SHP77 (cell line): ENCODE data around the gene BACE1.

ENCODE experiments used
- DNase-seq, 2 experiments: peaks; one replicate each; lab custom pipeline; 2025; lab: John Stamatoyannopoulos, UW

Gene BACE1

DNA sequence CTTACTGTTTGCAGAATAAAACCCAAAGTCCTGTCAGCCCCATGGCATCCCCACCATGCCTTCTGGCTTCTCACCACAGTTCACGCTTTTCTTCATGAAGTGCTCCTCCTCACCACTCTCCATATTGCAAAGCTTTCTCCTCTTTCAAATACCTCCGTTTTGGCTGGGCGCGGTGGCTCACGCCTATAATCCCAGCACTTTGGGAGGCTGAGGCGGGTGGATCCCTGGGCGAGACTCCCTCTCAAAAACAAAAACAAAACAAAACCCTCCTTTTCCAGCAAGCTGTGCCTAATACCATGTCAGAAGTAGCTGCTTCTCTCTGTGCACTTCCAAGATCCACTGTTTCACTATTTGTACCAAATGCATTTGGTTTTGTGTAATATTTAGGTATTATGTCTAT lies 6.7 kb downstream of the BACE1 start:
- DNase-seq: no peak

GRCh38 chr11:117305145-117305544 lies 10.9 kb downstream of the BACE1 start:
- no peak for DNase-seq

GRCh38 chr11:117303646-117304315 lies 12.3 kb downstream of the BACE1 start:
- DNase-seq: no peak

DNA sequence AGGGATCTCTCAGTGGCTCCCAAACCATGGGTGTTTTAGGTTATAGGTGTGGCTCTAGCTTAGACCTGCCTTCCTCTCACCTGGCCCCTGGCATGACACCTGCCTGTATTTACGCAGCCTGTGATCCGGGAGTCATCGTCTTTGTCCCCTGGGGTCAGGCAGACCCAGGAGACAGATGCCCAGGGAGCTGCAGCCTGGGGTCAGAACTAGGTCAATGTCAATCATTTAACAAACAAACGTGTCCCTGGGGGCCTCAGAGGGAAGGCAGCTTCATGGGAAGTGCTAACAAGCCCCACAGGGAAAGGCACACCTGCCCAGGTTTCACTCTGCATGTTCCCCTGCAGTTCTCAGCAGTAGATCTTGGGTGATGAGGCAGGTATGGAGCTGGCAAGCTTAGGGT lies 13.0 kb downstream of the BACE1 start:
- no peak for DNase-seq

DNA sequence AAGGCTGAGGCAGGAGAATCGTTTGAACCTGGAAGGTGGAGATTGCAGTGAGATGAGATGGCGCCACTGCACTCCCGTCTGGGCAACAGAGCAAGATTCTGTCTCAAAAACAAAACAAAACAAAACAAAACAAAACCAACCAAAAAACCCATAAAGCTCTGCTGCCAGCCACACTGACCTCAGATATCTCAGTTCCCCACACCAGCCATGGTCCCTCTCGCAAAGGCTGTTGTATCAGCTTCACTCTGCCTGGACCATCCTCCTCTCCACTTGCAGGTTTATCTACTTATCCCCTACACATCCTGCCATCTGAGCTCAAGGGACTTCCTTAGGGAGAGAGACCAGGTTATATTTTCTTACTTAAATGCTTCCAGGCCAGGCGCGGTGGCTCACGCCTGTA lies 13.8 kb downstream of the BACE1 start:
- no peak for DNase-seq

GRCh38 chr11:117300773-117301172 lies 15.3 kb downstream of the BACE1 start:
- DNase-seq: no peak

DNA sequence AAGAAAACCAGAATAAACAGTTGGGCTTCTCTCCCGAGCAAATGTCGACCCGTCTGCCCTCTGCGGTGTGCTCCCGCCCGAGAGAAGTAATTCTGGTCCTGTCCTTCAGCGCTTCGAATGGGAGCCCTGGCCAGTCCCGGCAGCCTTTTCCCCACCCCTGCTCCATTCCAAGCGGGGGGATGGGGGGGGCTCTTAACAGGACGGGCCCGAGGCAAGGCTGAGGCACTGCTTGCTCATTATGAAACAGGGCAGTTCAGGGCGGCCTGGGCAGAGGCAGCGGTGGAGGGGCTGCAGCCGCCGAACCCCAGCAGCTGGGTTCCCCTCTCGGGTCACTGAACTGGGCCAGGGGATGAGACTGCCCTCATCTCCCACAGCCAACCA lies 15.8 kb downstream of the BACE1 start:
- no peak for DNase-seq

- no peak for DNase-seq
These were observed 16.4 kb downstream of the BACE1 start for GRCh38 chr11:117299351-117300282.

DNA sequence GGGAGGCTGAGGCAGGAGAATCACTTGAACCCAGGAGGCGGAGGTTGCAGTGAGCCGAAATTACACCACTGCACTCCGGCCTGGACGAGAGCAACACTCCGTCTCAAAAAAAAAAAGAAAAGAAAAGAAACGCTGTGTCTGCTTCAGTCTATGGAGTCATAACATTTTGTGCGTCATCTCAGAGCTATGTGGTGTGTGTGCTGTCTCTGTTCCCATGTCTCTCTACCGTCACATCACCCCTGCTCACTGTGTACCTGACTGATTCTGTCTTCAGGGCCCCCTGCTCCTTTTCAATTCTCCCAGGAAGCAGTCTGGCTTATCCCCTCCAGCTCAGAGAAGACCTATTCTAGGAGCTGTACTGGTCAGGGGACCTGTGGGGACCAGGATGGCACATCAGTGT lies 17.9 kb downstream of the BACE1 start:
- DNase-seq: no peak

DNA sequence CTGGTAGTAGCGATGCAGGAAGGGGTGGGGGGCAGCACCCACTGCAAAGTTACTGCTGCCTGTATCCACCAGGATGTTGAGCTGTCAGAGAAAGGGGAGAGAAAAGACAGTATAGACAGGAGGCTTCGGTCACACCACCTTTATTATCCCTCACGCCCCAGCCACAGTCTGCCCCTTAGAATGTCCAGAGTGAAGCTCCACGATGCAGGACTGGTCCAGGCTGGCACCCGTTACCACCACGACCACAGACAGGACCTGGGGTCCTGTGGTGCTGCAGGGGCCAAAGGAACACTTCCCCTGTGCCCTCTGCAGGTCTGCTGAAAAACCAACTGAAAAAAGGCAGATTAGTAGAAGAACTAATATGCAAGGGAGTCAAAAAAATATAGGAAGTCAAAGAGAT lies 19.2 kb downstream of the BACE1 start:
- no peak for DNase-seq

DNA sequence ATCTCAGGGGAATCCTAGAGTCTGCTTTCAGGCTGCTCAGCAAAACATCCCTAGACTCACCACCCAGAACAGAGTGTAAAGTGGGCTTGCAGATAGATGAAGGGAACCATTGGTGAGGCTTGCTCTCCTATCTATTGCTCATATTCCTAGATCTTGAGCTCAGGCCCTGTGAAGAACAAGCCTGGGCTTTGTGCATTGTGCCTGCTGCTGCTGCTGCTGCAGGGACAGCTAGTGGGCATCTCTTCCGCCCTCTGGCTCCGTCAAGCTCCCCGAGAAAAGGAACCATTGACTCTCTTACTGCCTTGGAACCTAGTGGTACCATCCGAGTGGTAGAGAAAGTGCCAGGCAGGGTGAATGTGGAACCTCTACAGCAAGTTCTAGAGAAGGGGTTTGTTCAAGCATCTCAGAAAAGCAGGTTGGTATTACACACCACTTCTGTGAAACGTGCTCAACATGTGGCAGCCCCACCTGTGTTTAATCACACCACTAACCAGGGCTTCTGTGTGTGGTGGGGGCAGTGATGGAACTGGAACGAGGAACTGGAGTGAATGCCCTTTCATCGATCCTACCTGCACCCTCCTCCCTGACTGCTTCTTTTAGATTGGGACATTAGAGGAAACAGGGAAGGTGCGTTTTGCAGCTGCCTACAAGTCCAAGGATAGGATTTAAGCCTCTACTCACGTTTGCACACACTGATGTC lies 20.5 kb downstream of the BACE1 start:
- no peak for DNase-seq

GRCh38 chr11:117292616-117293015 lies 23.4 kb downstream of the BACE1 start:
- DNase-seq: no peak

DNA sequence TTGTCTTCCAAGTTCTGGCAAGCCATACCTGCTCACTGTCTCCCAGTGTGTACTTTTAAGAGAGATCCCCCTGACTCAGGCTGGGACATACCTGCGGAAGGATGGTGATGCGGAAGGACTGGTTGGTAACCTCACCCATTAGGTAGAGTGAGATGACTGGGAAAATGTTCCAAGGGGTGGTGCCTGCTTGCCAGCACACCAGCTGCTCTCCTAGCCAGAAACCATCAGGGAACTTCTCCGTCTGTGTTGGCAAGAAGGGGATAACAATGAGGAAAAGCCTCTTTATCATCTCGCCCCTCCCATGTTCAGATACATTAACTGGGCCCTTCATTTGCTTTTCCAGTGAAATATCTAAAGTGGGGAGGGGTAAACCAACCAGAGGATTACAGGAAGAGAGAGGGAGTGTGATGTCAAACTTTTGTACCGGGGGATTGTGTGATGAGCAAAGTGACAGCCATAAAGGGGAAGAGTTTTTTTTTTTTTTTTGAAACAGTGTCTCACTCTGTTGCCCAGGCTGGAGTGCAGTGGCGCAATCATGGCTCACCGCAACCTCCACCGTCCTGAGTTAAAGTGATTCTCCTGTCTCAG lies 25.2 kb downstream of the BACE1 start, which contains the start of gene BACE1-AS:
BACE1-AS (plus strand) TSS at position 538 of the 588 bp plus-strand sequence.
- no peak for DNase-seq

DNA sequence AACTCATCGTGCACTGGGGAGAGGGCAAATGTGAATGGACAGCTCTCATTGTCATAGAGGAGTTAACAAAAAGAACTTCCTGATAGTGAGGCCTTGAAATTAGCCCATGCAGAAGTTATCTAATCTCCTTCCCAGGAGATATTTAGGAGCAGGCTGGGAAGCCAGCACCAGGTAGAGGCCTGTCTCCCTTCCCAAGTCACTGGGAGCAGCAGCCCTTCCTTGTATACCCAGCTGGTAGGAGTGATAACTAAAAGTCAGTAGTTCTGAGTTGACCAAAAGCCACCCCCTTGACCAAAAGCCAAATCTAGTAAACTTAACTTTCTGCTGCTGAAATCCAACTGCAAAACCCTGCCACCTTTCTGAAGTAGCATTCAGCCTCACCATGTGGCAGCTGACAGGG lies 26.3 kb downstream of the BACE1 start:
- no peak for DNase-seq

GRCh38 chr11:117287668-117288067 lies 28.4 kb downstream of the BACE1 start:
- DNase-seq: no peak

DNA sequence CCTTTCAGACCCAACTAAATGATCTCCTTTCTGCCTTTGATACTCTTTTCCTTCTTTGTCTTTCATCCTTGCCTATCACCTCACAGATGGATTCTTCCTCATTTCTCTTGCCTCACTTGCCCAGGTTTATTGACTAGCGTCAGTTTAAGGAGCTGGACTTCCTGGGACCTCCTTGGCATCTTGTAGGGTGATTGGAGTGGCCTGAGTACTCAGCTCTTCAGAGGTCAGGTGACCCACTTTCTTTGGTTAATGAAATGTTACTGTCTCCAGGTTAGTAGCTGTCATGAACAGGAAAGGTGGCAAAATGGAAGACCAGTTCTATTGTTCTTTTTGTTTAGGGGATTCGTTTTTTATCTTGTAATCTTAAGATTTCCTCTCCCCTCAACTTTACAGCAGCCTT lies 29.5 kb downstream of the BACE1 start:
- no peak for DNase-seq

- no peak for DNase-seq
These were observed 32.0 kb downstream of the BACE1 start for GRCh38 chr11:117284053-117284452.

DNA sequence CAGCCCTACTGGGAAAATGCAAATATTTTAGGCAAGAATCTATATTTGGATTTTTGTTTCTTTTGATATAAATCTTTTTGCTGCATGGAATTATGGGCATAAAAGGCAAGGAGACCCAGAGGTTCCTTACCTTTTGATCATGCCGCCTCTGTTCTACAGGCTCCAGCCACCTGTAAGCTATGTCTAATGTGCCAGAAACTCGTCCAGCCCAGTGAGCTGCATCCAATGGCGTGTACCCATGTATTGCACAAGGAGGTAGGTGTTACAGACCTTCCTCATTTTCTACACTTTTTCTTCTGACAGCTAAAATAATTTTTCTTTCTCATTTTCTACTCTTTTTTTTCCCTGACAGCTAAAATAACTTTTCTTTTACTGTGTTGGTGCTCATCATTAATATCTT lies 33.1 kb downstream of the BACE1 start:
- no peak for DNase-seq

DNA sequence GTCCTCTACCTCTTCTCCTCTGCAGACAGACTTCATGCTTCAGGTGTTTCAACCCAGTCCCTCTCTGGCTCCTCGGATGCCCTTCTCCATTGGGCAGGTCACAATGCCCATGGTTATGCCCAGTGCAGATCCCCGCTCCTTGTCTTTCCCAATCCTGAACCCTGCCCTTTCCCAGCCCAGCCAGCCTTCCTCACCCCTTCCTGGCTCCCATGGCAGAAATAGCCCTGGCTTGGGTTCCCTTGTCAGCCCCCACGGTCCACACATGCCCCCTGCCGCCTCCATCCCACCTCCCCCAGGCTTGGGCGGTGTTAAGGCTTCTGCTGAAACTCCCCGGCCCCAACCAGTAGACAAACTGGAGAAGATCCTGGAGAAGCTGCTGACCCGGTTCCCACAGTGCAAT lies 34.2 kb downstream of the BACE1 start:
- no peak for DNase-seq

GRCh38 chr11:117281159-117281558 lies 34.9 kb downstream of the BACE1 start:
- no peak for DNase-seq

GRCh38 chr11:117279711-117280376 lies 36.2 kb downstream of the BACE1 start:
- DNase-seq: no peak

GRCh38 chr11:117278347-117278746 lies 37.7 kb downstream of the BACE1 start:
- no peak for DNase-seq
